Fibroblast of skin of abdomen (primary cell): ENCODE results near the gene NLRP11.
"Not testable (repeated sequence)": the region's sequence is repeated elsewhere in the genome, so short reads cannot be mapped to it uniquely, and the experiment has no call there.

Experiments used
- DNase-seq: peaks from one replicate; pipeline ENCODE4 v3.0.0-alpha.2; 2013

The NLRP11 gene

DNA sequence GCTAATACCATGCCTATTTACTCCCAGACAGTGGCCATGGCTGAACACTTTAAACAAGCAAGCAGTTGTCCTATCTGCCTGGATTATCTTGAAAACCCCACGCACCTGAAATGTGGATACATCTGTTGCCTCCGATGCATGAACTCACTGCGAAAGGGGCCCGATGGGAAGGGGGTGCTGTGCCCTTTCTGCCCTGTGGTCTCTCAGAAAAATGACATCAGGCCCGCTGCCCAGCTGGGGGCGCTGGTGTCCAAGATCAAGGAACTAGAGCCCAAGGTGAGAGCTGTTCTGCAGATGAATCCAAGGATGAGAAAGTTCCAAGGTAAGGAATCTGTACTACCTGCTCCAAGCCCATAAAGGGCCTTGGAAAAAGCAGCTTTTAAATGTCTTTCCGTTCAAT lies 54.3 kb downstream of the NLRP11 start:
- no peak for DNase-seq

DNA sequence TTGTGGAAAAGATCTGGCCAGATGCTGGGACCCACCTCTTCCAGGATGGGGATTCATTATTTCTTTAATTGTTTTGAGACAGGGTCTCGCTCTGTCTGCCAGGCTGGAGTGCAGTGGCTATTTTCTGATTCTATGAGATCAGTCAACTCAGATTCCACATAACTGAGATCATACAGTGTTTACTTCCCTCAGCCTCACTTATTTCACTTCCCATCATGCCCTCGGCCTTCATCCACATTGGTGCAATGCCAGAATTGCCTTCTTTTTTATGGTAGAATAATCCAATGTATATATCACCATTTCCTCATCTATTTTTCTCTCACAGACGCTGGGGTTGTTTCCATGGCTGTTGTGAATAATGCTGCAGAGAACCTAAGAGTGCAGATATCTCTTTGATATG lies 62.2 kb downstream of the NLRP11 start:
- not testable (repeated sequence) for DNase-seq

DNA sequence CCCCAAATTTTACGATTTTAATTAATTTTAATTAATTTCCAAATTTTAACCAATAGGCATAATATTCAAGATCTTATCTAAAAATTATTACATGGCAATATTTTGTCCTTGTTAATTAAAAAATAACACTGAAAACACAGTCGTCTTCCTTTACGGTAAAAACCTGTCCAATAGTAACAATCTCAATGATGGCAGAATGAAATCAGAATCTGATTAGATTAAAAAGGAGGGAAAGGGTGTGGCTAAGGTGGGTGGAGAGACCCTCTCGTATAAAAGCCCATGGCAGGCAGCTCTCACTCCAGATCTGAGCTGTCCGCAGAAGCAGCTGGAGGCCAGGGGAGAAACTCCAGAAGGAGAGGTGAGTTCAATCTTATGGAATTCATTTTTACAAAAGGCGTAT lies 63.0 kb downstream of the NLRP11 start, which contains the start of gene RFPL4AL1:
TSS of gene RFPL4AL1 (plus strand) at position 301 of the 400 bp plus-strand sequence. CDS start 2,687 bp downstream, outside the sequence.
- DNase-seq, result not testable (repeated sequence)

DNA sequence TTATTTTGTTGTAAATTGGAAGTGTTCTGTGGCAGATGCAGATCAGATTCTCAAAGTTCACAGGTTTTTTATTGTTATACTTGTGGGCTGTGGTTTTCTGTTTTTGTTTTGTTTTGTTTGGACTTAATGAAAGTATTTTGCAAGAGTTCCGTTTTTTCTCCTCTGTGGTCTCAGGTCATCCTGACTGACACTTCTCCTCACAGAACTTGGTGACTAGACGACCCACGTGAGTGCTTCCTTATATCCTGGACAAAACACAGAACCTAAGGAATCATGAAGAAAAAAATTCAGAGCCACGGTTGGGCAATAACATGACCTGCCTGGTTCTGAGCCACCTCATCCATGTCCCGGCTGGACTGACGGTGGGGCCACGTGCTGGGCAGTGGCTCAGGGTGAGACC lies 65.3 kb downstream of the NLRP11 start:
- DNase-seq, result no peak

DNA sequence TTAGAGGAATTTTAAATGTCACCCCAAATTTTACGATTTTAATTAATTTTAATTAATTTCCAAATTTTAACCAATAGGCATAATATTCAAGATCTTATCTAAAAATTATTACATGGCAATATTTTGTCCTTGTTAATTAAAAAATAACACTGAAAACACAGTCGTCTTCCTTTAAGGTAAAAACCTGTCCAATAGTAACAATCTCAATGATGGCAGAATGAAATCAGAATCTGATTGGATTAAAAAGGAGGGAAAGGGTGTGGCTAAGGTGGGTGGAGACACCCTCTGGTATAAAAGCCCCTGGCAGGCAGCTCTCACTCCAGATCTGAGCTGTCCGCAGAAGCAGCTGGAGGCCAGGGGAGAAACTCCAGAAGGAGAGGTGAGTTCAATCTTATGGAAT lies 73.0 kb downstream of the NLRP11 start, which contains the start of gene RFPL4A:
TSS of gene RFPL4A (plus strand) at position 301 of the 400 bp plus-strand sequence. CDS start 2,704 bp downstream, outside the sequence.
- not testable (repeated sequence) for DNase-seq

DNA sequence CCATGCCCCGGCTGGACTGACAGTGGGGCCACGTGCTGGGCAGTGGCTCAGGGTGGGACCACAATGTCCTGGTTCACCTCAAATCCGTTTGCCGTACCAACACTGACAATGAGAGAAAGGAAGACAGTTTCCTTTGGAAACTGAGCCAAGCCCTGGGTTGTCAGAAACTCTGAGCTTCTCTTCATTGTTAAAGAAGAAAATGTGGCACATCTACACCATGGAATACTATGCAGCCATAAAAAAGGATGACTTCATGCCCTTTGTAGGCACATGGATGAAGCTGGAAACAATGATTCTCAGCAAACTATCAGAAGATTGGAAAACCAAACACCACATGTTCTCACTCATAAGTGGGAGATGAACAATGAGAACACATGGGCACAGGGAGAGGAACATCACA lies 75.0 kb downstream of the NLRP11 start:
- not testable (repeated sequence) for DNase-seq

DNA sequence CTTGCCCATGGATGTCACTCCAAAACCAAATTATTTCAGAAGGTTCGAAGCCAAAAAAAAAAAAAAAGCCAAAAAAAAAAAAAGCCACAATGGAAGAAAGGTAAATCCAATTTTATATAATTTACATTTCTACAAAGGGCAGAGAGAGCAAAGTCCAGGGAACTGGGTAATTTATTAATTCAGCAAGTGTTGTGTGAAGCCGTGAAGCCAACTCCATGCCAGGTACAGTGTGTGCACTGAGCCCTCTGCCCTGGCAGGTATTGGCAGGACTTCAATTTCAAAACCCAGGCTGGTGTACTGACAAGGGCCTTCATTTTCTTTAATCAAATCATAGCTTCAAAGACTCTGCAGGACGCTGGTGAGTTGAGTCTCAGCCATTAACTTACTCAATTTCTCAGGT lies 78.4 kb downstream of the NLRP11 start:
- no peak for DNase-seq

DNA sequence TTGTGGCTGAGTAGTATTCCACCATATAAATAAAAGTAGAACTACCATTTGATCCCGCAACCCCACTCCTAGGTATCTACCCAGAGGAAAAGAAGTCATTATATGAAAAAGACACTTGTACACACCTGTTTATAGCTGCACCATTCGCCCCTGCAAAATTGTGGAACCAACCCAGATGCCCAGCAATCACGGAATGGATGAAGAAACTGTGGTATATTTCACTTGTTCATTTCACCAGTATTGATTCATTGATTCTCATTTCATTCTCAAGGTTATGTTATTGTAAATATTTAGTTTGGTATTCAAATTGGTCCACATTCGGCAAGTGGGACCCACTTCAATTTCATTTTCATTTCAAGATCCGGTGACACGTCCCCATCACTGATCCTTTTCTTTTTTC lies 81.1 kb downstream of the NLRP11 start:
- DNase-seq, result no peak

DNA sequence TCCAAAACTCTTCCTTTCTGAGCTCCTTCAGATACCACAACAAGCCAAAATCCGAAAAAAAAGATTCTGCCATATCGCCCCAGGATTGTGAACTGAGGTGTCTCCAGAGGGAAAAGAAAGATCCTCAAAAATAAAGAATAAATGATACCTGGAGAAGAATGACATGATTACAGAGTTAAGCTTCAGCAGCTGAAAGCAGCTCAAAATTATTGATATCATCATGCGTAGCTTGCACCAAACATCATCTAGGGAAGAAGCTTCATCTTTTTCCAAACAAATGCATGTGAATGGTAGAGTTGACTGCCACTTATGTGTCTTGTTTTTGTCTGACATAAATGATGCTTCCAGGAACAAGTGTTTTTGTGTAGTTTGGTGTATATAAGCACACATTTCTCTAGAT lies 93.5 kb downstream of the NLRP11 start, which contains the start of gene NLRP9:
TSS of gene NLRP9 (minus strand) at position 101 of the 400 bp plus-strand sequence. CDS start at position 73, 28 bp downstream.
- no peak for DNase-seq
